Thyroid gland (tissue), 4 donors: ENCODE results near the gene RASAL3.

Source experiments
- POLR2A ChIP-seq, 2 donors: fragments of 450-650 bp; IDR thresholded peaks; one replicate each; pipeline ENCODE4 v1.6.1; 2017; ENCODE audit warnings: antibody characterized with exemption in 2 of 2, mild to moderate bottlenecking in 2 of 2, moderate library complexity in 1 of 2
- TF ChIP-seq, protein P1 (sequence below), 6 experiments: fragments of 200-600 bp in 3 of 6; fragments of 450-650 bp in 3 of 6; sonication (generic) in 3 of 6; IDR thresholded peaks; one replicate each; pipeline ENCODE4 v1.5.1; 2016 to 2019; ENCODE audit warnings: antibody characterized with exemption in 6 of 6, mild to moderate bottlenecking in 2 of 6, inconsistent platforms in 1 of 6, moderate library complexity in 1 of 6

DNA sequence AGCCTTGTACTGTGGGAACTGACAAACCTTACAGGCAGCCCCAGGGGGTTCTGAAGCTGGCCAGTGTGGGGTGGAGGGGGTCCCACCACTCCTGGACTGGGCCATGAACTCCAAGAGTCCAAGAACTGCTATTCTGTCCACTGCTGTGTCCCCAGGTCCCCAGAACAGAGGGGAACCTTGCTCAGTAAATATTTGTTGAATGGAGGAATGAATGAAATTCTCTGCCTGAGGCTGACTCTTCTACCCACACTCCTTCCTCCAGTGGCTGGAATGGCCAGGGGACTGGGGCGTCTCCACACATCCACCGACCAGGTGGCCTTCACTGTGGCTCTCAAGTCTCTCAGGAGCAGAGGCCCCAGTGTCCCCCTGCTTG is 26.2 kb downstream of the RASAL3 start:
- TF ChIP-seq, protein P1, sequence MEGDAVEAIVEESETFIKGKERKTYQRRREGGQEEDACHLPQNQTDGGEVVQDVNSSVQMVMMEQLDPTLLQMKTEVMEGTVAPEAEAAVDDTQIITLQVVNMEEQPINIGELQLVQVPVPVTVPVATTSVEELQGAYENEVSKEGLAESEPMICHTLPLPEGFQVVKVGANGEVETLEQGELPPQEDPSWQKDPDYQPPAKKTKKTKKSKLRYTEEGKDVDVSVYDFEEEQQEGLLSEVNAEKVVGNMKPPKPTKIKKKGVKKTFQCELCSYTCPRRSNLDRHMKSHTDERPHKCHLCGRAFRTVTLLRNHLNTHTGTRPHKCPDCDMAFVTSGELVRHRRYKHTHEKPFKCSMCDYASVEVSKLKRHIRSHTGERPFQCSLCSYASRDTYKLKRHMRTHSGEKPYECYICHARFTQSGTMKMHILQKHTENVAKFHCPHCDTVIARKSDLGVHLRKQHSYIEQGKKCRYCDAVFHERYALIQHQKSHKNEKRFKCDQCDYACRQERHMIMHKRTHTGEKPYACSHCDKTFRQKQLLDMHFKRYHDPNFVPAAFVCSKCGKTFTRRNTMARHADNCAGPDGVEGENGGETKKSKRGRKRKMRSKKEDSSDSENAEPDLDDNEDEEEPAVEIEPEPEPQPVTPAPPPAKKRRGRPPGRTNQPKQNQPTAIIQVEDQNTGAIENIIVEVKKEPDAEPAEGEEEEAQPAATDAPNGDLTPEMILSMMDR (IDR thresholded peaks at IDR 0.05) = no peak
- no peak for TF ChIP-seq POLR2A (IDR thresholded peaks at IDR 0.05)
